Endothelial cell of umbilical vein (primary cell): ENCODE measurements around the gene PDLIM4. TPM values are rescaled to one million over a fixed set of nuclear protein-coding genes. Genes with fewer than 3 reads are reported as not detected.

ENCODE experiments used
- BruUV-seq: library from RNA; stranded (reverse); fragments of 400-500 nt; replicated peaks from 2 replicates; lab custom pipeline; 2021; lab: Mats Ljungman, UMichigan
- CTCF ChIA-PET: fragments of 300-600, 350-600 bp; sonication (Branson Sonifier 250); formaldehyde crosslinking; loops from one replicate; lab custom pipeline; 2021; ENCODE audit warnings: antibody characterized with exemption, inconsistent platforms; lab: Charles Lee
- POLR2A ChIA-PET: fragments of 300-600, 350-600 bp; sonication (Branson Sonifier 250); formaldehyde crosslinking; loops from one replicate; lab custom pipeline; 2021; ENCODE audit warnings: antibody characterized with exemption, inconsistent platforms; lab: Charles Lee
- DNase-seq: peaks from one replicate; pipeline ENCODE4 v3.0.0-alpha.2; 2011; ENCODE audit warnings: low read depth, low spot score
- FAIRE-seq: peaks from 2 replicates; lab custom pipeline; 2011; peaks lifted over from hg19 to GRCh38; lab: Jason Lieb, UNC
- H2AFZ ChIP-seq: 2 replicates; pipeline ENCODE4 v1.6.0; 2012; ENCODE audit warnings: low read depth, low read length, control low read depth, inconsistent platforms
- H3K27ac ChIP-seq: 2 replicates; pipeline ENCODE4 v1.5.1; 2011; ENCODE audit warnings: low read depth, mild to moderate bottlenecking, control low read depth, low read length, moderate library complexity; ENCODE audit not compliant: insufficient read depth
- H3K27me3 ChIP-seq, 2 experiments: 2 replicates each; pipeline versions ENCODE4 v1.6.0 to v1.6.1; 2011; ENCODE audit warnings: low read length in 2 of 2, mixed read lengths in 1 of 2; ENCODE audit not compliant: control insufficient read depth in 2 of 2, insufficient read depth in 2 of 2
- H3K36me3 ChIP-seq, 2 experiments: 2 replicates in 1 of 2; 3 replicates in 1 of 2; pipeline ENCODE4 v1.5.1; 2011; ENCODE audit warnings: low read length in 2 of 2, mild to moderate bottlenecking in 1 of 2, moderate library complexity in 1 of 2; ENCODE audit not compliant: control insufficient read depth in 2 of 2, insufficient read depth in 2 of 2; ENCODE audit errors: extremely low read depth in 1 of 2
- H3K4me1 ChIP-seq: 3 replicates; pipeline ENCODE4 v1.5.1; 2011; ENCODE audit warnings: mild to moderate bottlenecking, low read length; ENCODE audit not compliant: control insufficient read depth, insufficient read depth; ENCODE audit errors: extremely low read depth
- H3K4me2 ChIP-seq: 2 replicates; pipeline ENCODE4 v1.6.1; 2011; ENCODE audit warnings: low read length, control low read depth, mixed read lengths; ENCODE audit not compliant: insufficient read depth
- H3K4me3 ChIP-seq, 3 experiments: fragments of 200-600 bp in 1 of 3; sonication (generic), shearing (Covaris generic) in 1 of 3; replicated peaks in 1 of 3; 2 replicates each; pipeline ENCODE4 v1.5.1; 2011 to 2016; ENCODE audit warnings: control low read depth in 3 of 3, low read length in 3 of 3, mild to moderate bottlenecking in 2 of 3, inconsistent platforms in 1 of 3, low read depth in 1 of 3, moderate library complexity in 1 of 3; ENCODE audit not compliant: insufficient read depth in 1 of 3
- H3K79me2 ChIP-seq: 2 replicates; pipeline ENCODE4 v1.6.0; 2012; ENCODE audit warnings: low read length, inconsistent platforms; ENCODE audit not compliant: control insufficient read depth, insufficient read depth
- H3K9ac ChIP-seq: replicated peaks from 2 replicates; pipeline ENCODE3; 2011; ENCODE audit warnings: low read length, control low read depth; ENCODE audit not compliant: insufficient read depth; ENCODE audit errors: extremely low read depth
- H3K9me1 ChIP-seq: replicated peaks from 3 replicates; pipeline ENCODE4 v1.6.0; 2011; ENCODE audit warnings: mild to moderate bottlenecking, low read length; ENCODE audit not compliant: control insufficient read depth, insufficient read depth; ENCODE audit errors: extremely low read depth
- H3K9me3 ChIP-seq: replicated peaks from 2 replicates; pipeline ENCODE4 v1.5.1; 2012; ENCODE audit warnings: low read length, inconsistent platforms; ENCODE audit not compliant: control insufficient read depth, insufficient read depth
- H4K20me1 ChIP-seq: replicated peaks from 2 replicates; pipeline ENCODE3; 2011; ENCODE audit warnings: mild to moderate bottlenecking, low read length; ENCODE audit not compliant: control insufficient read depth, insufficient read depth; ENCODE audit errors: extremely low read depth
- EZH2 ChIP-seq: IDR thresholded peaks from 2 replicates; pipeline ENCODE4 v1.6.1; 2012; ENCODE audit warnings: borderline replicate concordance, low read depth, mild to moderate bottlenecking, moderate library complexity, low read length, inconsistent platforms; ENCODE audit not compliant: severe bottlenecking
- FOS ChIP-seq: IDR thresholded peaks from 2 replicates; pipeline ENCODE4 v1.6.1; 2011; ENCODE audit warnings: mild to moderate bottlenecking, low read length, moderate library complexity, borderline replicate concordance; ENCODE audit not compliant: insufficient read depth
- GATA2 ChIP-seq: IDR thresholded peaks from 2 replicates; pipeline ENCODE4 v1.7.0; 2011; ENCODE audit warnings: low read depth, mild to moderate bottlenecking, moderate library complexity, mixed read lengths, low read length; ENCODE audit not compliant: insufficient read length, insufficient read depth
- POLR2A ChIP-seq: IDR thresholded peaks from 2 replicates; pipeline ENCODE4 v1.6.1; 2012; ENCODE audit warnings: low read depth, mild to moderate bottlenecking, control low read depth, low read length
- POLR2AphosphoS5 ChIP-seq: IDR thresholded peaks from 2 replicates; pipeline ENCODE4 v1.6.1; 2012; ENCODE audit warnings: low read depth, mild to moderate bottlenecking, control low read depth, low read length, moderate library complexity; ENCODE audit not compliant: insufficient read depth
- dilution Hi-C: fragments of 300-500 bp; cut with MboI; formaldehyde crosslinking; loops from one replicate; pipeline ENCODE4 v1.15.0; 2019; ENCODE audit warnings: low sequenced_read_pairs; ENCODE audit not compliant: extremely low pct_ligation_motif_present
- intact Hi-C: fragments of 100-400 bp; cut with micrococcal nuclease; formaldehyde crosslinking; loops from one replicate; pipeline ENCODE4 v1.10.0; 2022
- polyA plus RNA-seq, 4 experiments: library from polyadenylated mRNA; depleted of rRNA in 3 of 4; stranded (reverse) in 3 of 4; unstranded in 1 of 4; fragments of >200 nt; gene quantifications; 2 replicates each; pipeline versions ENCODE4 v1.2.1 to v1.2.3, GENCODE V29; 2011 to 2012; ENCODE audit warnings: missing spikeins in 1 of 4
- total RNA-seq: library from RNA; stranded (reverse); gene quantifications from 2 replicates; pipeline ENCODE4 v1.2.3, GENCODE V29; 2021
- TF ChIP-seq, protein P1 (sequence below): IDR thresholded peaks from 2 replicates; pipeline ENCODE4 v1.6.1; 2011; ENCODE audit not compliant: insufficient read depth, insufficient read length

The PDLIM4 gene
- total and polyA plus RNA-seq, 2 donors (not counting 3 experiments of a cell fraction or from before 2014, with no cell fraction given), result 65.7 to 112 TPM

DNA sequence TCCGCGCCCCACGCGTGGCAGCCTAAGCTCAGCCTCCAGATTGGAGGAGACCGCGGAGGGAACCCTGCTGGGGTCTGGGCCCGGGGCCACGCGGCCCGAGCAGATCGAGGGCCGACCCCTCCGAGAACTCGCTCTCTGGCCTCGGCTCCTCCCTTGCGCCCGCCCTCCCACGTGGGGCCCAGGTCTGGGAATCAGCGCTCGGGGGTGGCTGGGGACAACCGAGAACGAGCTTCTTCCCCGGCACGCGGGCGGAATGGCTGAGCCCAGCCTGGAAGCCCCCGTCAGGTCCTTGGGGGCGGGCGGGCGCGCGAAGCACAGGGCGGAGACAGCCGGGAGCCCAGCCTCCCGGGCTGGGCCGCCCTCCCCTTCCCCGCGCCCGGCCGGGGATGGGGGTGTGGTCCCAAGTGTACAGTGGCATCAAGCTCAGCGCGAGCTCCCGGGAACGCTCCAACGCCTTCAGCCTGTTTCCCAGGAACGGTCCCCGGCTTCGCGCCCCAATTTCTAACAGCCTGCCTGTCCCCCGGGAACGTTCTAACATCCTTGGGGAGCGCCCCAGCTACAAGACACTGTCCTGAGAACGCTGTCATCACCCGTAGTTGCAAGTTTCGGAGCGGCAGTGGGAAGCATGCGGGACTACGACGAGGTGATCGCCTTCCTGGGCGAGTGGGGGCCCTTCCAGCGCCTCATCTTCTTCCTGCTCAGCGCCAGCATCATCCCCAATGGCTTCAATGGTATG, 36.7 kb downstream of the PDLIM4 start, which contains the start of gene SLC22A4:
Gene SLC22A4, plus strand, starts transcription at position 403 of the 736 bp plus-strand sequence. Its CDS starts 223 bp downstream, at position 626.
- FAIRE-seq (peak; percentile 98), DNase-seq (peak; percentile 96)
- ChIA-PET POLR2A (interaction anchor here (1.0 to 1.3 kb wide), 7 partner anchors 13 to 196 kb away, joined by 3 to 7 read pairs (median 3); partner anchors contain the start of genes IRF1 and SLC22A5), CTCF (interaction anchor here (0.6 to 3.3 kb wide), 29 partner anchors 9 to 526 kb away, joined by 3 to 36 read pairs (median 5); partner anchors contain the start of genes PDLIM4 and SLC22A5)
- Histone ChIP-seq H3K27me3 (no peaks in the 10 kb centered on the region), H3K9me3 (no peaks in the 10 kb centered on the region), H3K4me1 (peaks cover 25% of the 10 kb centered on the region), H3K27ac (peak within 1 kb of the TSS; percentile 93), H2AFZ (peak within 1 kb of the TSS; percentile 95), H4K20me1 (no peaks in the 10 kb centered on the region), H3K4me2 (peak within 1 kb of the TSS; percentile 79), H3K36me3 (no peaks in the 10 kb centered on the region), H3K4me3 (peak within 1 kb of the TSS; percentile 37 to 72 (median 70)), H3K9ac (peak within 1 kb of the TSS; percentile 95), H3K79me2 (peaks cover 10% of the 10 kb centered on the region), H3K9me1 (no peaks in the 10 kb centered on the region)
- BruUV-seq, result no TSS peak
- TF ChIP-seq, protein P1, sequence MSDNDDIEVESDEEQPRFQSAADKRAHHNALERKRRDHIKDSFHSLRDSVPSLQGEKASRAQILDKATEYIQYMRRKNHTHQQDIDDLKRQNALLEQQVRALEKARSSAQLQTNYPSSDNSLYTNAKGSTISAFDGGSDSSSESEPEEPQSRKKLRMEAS, result peak; percentile 79
- TF ChIP-seq GATA2 (no peak), POLR2A (peak; percentile 68), FOS (no peak), POLR2AphosphoS5 (peak; percentile 76), EZH2 (no peak)
- dilution Hi-C loops (no loop called here), intact Hi-C loops (loop anchor here (1.0 to 10.0 kb wide), 8 partner anchors 22 to 531 kb away; partner anchors contain the start of genes IRF1, P4HA2 and SLC22A5)
